SU-DHL-6 (cell line): ENCODE results near the gene NCKAP5.

Experiments used
- EZH2phosphoT487 ChIP-seq: fragments of 200-600 bp; sonication (generic), shearing (Covaris generic); conservative IDR thresholded peaks from 2 replicates; pipeline ENCODE4 v1.6.1; 2018; ENCODE audit warnings: mild to moderate bottlenecking, antibody characterized with exemption, low read length, moderate library complexity, mixed read lengths
- TF ChIP-seq, protein P1 (sequence below): fragments of 200-600 bp; sonication (generic); IDR thresholded peaks from one replicate; pipeline ENCODE4 v1.5.1; 2017; ENCODE audit warnings: antibody characterized with exemption, mild to moderate bottlenecking, low read length, moderate library complexity; ENCODE audit not compliant: insufficient read depth, poor library complexity, severe bottlenecking

DNA sequence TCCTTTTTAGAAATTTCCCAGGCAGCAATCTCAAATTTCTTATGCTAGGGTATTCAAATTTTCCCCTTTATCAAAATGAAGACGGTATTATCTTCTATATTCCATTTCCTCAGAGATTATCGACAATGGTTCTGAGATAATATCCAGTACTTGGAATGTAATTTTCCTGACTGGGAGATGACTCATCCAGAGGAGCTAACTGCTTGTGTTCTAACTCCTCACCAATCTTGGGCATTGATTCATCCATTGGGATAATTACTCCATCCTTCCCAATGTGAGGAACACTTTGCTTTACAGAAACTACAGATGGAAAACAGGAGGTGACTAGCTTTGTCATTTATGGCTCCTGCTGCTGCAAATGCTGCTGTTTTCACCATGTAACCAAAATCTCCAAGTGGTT lies 658.8 kb downstream of the NCKAP5 start:
- TF ChIP-seq, protein P1, sequence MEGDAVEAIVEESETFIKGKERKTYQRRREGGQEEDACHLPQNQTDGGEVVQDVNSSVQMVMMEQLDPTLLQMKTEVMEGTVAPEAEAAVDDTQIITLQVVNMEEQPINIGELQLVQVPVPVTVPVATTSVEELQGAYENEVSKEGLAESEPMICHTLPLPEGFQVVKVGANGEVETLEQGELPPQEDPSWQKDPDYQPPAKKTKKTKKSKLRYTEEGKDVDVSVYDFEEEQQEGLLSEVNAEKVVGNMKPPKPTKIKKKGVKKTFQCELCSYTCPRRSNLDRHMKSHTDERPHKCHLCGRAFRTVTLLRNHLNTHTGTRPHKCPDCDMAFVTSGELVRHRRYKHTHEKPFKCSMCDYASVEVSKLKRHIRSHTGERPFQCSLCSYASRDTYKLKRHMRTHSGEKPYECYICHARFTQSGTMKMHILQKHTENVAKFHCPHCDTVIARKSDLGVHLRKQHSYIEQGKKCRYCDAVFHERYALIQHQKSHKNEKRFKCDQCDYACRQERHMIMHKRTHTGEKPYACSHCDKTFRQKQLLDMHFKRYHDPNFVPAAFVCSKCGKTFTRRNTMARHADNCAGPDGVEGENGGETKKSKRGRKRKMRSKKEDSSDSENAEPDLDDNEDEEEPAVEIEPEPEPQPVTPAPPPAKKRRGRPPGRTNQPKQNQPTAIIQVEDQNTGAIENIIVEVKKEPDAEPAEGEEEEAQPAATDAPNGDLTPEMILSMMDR: no peak
- no peak for TF ChIP-seq EZH2phosphoT487
